ENCODE measurements around the gene FCHO2. TPM values are rescaled to one million over a fixed set of nuclear protein-coding genes. Genes with fewer than 3 reads are reported as not detected.

The FCHO2 gene
- total and polyA plus RNA-seq, 2 of the 8 experiments (the other 6 are each of a cell fraction or from before 2014, with no cell fraction given) = 4.3 to 15.7 TPM

DNA sequence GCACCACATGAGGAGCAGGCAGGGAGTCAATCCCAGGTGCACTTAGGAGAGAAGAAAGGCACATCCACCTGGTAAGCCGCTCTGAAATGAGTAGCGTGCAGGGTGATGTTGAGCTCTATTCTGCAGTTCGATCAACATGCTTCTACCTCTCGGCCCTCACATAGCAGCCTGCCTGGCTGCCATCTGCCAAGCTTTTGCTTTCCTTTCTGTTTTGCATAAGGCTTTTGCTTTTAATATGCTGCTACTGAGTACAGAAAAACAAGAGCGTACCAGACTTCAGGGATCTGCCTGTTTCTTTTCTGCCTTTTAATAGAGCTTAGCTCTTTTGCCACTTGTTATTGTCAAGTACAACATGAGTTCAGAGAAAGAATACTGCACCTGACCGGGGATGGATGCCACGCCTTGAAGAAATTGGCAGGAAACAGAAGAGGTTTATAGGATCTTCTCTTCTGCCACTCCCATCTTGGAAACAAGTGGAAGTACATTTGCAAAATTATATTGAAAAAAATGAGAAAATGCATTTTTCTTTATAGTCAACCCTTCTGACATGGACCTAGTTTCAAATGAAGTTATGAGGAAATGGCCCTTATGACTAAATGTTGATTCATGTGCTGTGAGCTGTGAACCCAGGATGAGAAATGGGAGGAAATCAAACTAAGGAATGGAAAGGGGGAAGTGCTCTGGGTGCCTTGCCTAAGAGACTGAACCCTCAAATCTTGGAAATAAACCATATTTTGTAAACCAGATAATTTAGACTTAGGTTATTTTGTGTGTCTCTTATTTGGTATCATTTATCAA lies 4.0 kb upstream of the FCHO2 start (continued):
- TF ChIP-seq GTF2F1 (IDR thresholded peaks at IDR 0.05; ENCODE audit: borderline replicate concordance, low read depth, low read length) (no peak), TBP (IDR thresholded peaks at IDR 0.05; ENCODE audit: low read depth, low read length) (no peak), FOSL1 (IDR thresholded peaks at IDR 0.05; ENCODE audit: insufficient read depth, low read depth, low read length) (no peak), NRF1 (IDR thresholded peaks at IDR 0.05; ENCODE audit: low read depth, low read length) (no peak), GABPA (IDR thresholded peaks at IDR 0.05; ENCODE audit: borderline replicate concordance, insufficient read depth, low read length) (no peak), SP2 (IDR thresholded peaks at IDR 0.05; ENCODE audit: low read length) (no peak), RAD21 (IDR thresholded peaks at IDR 0.05 in 1 of 2, conservative IDR thresholded peaks at IDR 0.05 in 1 of 2; ENCODE audit: low read depth in 2 of 2, low read length in 2 of 2) (no peak), RXRA (IDR thresholded peaks at IDR 0.05; ENCODE audit: insufficient read depth, low read depth, low read length) (no peak)
